Skin epidermis (tissue), 12 donors: ENCODE results near the gene SEPTIN12.
"Not testable (repeated sequence)": the region's sequence is repeated elsewhere in the genome, so short reads cannot be mapped to it uniquely, and the experiment has no call there.

ENCODE experiments used
- H3K27ac ChIP-seq, 21 experiments: fragments of 200-600 bp; sonication (generic) in 11 of 21; one replicate each; pipeline ENCODE4 v1.5.0; 2020; ENCODE audit warnings: mild to moderate bottlenecking in 3 of 21, inconsistent platforms in 2 of 21, moderate library complexity in 2 of 21
- H3K4me3 ChIP-seq, 7 experiments: fragments of 200-600 bp; sonication (generic) in 2 of 7; one replicate each; pipeline ENCODE4 v1.5.0; 2020; ENCODE audit warnings: inconsistent platforms in 2 of 7, mild to moderate bottlenecking in 2 of 7, moderate library complexity in 1 of 7

SEPTIN12 gene

DNA sequence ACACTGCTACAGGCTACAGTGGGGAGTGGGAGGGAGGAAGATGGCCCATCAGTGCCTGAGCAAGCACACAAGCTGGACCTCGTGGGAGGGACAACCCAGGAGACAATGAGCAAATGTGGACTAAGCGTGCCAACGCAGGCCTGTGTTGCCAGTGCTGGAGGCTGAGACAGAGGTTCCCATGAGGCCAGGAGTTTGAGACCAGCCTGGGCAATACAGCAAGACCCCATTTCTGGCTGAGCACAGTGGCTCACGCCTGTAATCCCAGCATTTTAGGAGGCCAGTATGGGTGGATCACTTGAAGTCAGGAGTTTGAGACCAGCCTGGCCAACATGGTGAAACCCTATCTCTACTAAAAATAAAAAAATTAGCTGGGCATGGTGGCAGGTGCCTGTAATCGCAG, 49.8 kb downstream of the SEPTIN12 start:
- not testable (repeated sequence) for H3K27ac ChIP-seq, H3K4me3 ChIP-seq

DNA sequence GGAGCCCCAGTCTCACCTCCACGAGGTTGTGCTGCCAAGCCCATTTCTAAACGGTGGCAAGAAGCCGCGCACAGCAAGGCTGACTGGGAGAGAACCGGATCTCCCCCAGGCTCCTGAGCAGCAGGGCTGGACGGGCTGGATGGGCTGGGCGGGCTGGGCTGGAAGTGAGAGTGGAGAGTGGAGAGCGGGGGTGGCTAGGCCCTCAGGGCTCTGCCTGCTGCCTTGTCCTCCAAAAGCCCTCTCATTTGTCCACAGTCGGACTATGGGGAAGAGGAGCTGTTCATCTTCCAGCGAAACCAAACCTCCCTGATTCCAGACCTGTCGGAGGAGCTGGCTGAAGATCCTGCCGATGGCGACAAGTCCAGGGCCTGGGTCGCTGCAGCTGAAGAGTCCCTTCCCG, 50.6 kb downstream of the SEPTIN12 start:
- Histone ChIP-seq H3K4me3 (no peak overlapping the region), H3K27ac (no peak overlapping the region)

DNA sequence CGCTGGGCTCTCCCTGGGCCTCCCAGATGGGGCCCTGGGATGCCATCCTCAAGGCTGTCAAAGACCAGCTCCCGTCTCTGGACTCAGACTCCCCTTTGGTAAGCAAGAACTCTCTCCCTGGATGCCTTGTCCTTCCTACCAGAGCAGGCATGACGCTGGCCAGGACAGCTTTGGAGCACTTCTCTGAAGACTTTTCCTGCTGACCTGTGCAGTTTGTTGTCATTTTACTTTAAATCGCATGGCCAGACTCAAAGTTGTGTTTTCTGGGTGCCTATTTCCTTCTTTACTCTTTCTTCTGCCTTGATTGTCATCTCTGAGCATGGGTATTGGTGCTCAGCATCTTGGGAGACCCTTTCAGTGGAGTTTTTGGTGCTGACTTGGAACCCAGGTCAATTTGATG, 51.6 kb downstream of the SEPTIN12 start:
- Histone ChIP-seq H3K4me3 (no peak overlapping the region), H3K27ac (no peak overlapping the region)

DNA sequence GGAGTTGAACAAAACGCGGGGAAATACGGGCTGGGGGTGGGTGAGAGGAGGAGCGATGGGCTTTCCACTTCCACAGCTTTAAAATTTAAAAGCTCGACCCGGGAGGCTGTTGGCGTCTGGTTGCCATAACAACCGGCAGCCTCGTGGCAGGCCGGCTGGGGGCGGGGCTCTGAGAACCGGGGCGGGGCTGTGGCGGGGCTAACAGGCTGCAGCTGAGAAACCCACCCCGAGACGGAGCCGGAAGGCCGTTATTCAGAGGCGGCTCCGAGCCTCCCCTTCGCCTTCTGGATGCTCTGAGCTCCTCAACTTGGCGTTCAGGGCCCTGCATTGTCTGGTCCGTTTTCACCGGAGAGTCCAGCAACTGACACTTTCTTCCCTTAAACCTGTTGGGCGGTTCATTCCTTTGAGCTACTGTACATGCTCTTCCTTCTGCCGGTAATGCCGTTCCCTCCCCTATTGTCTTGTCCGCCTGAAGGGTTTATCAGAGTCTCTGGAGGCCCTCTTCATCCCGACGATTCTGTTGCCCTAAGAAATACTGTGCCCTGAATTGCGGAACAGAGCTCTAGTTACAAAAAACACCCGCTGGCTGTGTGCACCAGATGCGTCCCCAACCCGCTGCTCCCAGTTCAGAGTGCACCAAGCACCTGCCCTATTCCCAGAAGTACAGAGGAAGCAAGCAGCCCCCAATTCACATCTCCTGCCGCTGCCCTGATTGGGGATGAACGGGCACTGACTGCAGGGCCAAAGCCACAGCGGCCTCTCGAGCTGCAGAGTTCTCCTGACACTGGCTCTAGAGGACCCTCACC, 53.2 kb downstream of the SEPTIN12 start:
- Histone ChIP-seq H3K27ac (peak overlapping the region in 20 of 21 experiments; percentile 40 to 87 (median 78)), H3K4me3 (peak overlapping the region; percentile 66 to 99 (median 88))

DNA sequence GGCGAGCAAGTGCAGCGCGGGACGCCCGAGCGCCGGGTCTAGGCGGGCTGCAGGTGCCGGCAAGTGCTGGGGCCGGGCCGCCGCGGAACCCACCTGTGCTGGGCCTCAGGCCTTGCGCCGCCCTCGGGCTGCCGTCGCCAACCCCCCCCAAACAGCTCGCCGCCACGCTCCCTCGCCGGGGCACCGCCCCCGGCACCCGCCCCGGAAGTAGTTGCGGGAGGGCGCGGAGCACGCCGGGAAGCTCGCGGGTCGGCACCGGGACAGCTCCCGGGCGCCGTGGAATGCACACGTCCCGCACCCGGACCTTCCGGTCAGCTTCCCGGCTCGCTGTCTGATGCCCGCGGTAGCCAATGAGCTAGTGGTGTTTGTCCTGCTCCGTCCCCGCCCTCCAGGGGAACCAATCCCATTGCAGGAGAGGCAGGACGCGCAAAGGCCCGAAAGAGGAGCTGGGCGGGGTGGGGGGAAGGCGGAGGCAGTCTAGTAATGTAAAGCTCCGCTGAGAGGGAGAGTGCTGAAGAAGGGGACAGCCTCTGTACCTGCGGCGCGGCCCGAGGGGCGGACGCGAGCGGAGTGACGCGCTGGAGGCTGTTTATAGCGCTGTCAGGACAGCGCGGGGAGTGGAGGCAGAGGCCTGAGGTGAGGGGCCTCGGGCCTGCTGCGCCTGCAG, 53.9 kb downstream of the SEPTIN12 start, which contains the start of the genes ANKS3 and DNAAF8:
TSS of gene ANKS3 (minus strand) at position 209 of the 667 bp plus-strand sequence. CDS start 4,122 bp downstream, outside the sequence.
TSS of gene DNAAF8 (plus strand) at position 475 of the 667 bp plus-strand sequence. CDS start 1,978 bp downstream, outside the sequence.
- H3K27ac ChIP-seq, result peak within 1 kb of the TSS in 20 of 21 experiments; percentile 41 to 87 (median 79)
- H3K4me3 ChIP-seq, result peak within 1 kb of the TSS; percentile 66 to 99 (median 88)

DNA sequence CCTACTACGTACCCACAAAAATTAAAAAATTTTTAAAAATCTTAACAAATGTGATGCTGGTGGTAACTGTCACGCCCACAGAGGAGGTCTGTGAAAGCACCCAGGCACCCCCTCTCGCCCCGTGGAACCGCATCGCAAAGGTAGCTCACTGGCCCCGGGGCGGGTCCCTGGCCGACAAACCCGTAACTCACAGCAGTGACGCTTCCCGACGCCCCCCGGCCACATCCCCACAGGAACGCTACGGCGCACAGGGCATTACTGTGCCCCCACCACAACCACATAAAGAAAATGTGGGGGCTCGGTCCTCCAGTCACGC, 54.4 kb downstream of the SEPTIN12 start:
- Histone ChIP-seq H3K27ac (peak overlapping the region in 20 of 21 experiments; percentile 34 to 87 (median 79)), H3K4me3 (peak overlapping the region; percentile 66 to 99 (median 88))

DNA sequence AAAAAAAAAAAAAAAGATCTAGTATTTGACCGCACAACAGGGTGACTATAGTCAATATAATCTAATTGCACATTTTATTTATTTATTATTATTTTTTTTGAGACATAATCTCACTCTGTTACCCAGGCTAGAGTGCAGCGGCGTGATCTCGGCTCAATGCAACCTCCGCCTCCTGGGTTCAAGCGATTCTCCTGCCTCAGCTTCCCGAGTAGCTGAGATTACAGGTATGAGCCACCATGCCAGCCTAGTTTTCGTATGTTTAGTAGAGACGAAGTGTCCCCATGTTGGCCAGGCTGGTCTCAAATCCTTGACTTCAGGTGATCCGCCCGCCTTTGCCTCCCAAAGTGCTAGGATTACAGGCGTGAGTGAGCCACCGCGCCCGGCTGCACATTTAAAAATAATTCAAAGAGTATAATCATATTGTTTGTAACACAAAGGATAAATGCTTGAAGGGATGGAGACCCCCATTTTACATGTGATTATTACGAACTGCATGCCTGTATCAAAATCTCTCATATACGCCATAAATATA, 54.9 kb downstream of the SEPTIN12 start:
- peak overlapping the region; percentile 66 to 99 (median 88) for H3K4me3 ChIP-seq
- H3K27ac ChIP-seq, result peak overlapping the region in 13 of 21 experiments; percentile 56 to 87 (median 80)

DNA sequence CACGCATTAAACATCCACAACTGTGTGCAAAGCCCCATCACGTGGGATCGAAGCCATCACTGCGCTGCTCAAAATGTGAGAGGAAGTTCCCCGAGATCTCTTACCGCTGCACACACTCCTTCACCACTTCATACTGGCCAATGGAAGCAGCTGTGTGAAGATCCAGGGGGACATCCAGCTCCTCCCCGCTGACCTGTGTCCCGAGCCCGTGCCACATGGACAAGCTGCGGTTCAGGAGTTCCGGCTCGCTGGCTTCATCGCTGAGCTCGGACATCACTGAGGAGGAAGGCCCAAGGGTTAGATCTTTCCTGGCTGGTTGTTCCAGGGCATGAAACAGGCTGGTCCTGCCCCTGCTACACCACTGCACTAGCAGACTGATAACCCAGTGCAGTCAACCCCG, 58.3 kb downstream of the SEPTIN12 start:
- Histone ChIP-seq H3K4me3 (no peak overlapping the region), H3K27ac (no peak overlapping the region)

DNA sequence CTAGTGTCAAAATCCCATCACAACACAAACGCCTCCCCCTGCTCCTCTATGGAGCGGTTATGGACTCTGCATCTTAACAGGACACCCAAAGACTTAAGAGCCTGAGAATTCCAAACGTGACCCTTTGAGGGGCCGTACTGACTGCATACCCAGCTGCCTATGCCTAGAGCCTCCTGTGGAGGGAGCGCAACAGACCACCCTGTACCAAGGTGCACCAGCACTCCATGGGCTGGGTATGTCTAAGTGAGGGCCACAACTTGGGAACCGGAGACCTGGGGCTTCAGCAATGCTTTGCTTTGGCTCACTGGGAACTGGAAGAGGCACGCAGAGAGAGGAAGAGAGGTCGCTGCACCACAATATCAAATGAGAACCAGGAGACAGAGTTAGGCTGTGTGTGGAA, 59.5 kb downstream of the SEPTIN12 start:
- Histone ChIP-seq H3K27ac (no peak overlapping the region), H3K4me3 (no peak overlapping the region)
